Activated CD8-positive, alpha-beta memory T cell treated with anti-CD3 and anti-CD28 coated beads, Interleukin-2, amount 50 U/mL, for 1 hour (primary cell): ENCODE data around the gene GPC3.

Source experiments
- DNase-seq: peaks from one replicate; pipeline ENCODE4 v3.0.0-alpha.2; 2020; ENCODE audit errors: extremely low read depth

The GPC3 gene

DNA sequence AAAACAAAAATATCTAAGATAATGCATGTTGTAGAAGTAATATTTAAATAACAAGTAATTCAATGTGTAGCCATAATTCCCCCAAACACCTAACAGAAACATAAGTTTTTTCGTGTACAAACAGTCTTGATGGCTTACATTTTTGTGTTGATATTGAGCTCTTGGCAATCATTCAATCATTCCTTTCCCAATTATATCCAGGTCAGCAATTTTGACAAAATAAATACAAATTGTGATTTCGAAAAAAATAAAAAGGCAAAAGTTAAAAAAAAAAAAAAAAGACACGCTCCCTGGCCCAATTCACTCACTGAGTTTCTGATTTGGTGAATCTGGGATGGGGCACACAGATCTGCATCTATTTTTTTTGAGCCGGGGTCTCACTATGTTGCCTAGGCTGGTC lies 382.5 kb downstream of the GPC3 start:
- DNase-seq = no peak

DNA sequence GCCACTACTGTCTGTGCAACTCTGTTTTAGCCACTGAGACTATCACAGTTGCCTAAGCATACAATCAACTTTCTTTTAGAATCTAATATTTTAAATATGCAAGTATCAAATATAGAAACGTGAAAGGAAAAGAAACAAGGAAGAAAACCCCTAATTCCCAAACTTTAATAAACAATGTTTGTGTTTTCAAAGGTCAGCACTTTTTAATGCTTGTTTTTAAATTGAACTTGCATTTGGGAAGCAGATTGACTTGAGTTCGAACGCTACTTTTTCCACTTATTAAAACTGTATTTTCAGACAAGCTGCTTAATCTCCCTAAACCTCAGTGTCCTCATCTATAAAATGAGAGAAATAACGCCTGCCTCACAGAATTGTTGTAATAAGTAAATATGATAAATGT lies 384.3 kb downstream of the GPC3 start:
- no peak for DNase-seq

DNA sequence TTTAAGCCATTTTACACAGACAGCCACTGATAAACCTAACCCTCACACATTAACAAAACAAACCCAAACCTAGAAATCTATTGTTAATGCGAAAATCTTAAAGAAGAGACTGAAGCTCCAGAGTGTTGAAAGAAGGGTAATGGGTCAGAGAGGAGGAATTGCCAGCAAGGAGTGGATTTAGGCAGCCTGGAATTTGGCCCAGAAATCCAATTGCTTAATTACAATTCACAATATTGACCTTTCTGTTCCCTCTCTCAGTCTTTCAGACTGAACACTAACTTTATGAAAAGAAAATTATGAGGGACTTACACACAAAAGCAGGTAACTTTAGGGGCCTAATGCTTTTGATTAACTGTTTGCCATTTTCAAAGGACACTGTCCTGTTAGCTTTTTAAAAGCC lies 384.9 kb downstream of the GPC3 start:
- no peak for DNase-seq

DNA sequence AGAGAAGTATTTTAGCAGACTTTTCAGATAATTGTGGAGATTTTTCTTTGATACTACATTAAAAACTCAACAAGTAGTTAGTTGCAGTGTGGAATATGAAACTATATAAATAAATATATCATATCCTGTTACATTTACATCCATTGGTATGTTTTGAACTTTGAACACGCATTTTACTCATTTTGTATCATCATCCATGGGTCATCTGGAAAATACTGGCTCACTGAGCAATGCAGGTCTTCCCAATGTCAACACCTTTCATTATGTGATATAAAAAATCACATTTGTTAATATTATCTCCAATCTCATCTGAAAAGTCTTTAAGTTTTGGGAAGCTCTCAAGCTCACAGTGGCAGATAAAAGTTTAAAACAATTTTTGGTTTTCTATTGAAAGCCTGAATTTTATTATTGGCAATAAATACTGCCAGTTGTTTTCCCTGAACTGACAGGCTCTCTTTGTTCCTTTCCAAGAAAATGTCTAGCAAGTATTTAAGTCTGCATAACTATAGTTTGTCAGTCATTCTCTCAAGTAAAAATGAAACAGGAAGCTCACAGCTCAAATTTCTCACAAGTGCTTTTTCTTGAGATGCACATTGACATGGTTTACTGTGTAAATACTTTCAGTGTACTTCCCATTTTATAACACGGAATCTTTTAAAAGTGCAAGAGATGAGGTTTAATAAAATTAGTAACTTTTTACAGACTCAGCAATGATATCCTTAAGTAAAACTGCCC lies 386.6 kb downstream of the GPC3 start:
- DNase-seq = no peak

DNA sequence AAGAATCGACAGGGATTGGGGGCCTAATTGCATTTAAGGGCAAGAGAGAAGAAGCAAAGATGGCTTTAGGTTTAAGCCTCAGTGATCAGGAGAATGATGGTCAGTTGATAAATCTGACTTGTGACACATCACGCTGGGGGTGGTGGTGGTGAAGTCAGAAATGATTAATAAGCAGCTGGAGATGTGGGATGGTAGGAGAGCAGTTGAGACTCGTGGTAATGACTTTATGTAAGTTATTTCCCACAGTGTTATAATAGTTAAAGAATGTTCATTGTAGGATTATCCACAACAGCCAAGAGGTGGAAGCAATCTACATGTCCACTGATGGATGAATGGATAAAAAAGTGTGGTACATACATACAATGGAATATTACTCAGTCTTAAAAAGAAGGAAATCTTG lies 391.2 kb downstream of the GPC3 start:
- DNase-seq = no peak

DNA sequence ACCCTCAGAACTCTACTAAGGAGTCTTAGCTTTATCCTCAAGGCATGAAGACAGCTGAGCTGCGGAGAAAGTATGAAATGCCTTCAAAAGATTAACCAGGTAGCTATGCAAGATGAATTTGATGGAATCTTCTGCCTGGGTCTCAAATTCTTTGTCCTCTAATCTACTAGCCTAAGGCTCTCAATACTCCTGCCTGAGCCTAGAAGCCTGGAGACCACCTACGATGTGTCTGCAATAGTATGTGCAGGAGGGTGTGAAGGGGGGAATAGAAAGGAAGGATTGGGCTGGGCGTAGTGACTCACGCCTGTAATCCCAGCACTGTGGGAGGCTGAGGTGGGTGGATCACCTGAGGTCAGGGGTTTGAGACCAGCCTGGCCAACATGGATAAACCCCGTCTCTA lies 391.9 kb downstream of the GPC3 start:
- DNase-seq = no peak

DNA sequence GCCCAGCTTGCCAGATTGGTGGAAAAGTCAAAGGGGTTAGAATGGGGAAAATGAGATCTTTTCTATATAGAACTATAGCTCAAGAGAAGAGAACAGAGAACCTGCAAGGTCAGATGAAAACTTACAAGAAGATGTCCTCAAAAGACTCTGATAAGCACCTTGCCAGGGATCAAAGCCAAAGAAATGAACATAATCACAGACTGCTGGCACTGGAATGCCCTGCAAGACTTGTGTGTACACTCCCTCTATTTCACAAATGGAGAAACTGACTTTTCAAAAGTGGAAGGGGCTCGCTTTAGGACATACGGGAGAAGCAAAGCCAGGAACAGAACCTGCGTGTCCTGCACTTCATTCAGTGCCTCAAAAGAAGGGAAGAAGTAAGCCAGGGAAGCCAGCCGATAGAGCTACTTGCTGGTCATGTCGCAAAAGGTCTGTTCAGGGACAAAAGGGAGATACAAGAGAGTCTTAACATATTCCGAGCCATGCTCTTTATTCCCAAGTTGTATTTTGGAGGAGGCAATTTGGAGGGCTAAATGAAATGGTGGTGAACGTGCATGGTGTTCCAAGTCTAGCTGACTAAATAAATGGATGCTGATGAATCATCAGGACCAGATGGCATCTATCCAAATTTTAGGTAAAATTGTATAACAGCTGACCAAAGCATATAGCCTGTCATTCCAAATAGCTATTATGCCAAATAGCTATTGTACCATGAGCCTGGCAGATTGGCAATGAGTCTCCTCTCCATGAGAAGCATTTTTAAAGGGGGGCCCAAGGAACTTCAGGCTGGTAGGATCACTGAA lies 394.5 kb downstream of the GPC3 start:
- no peak for DNase-seq

DNA sequence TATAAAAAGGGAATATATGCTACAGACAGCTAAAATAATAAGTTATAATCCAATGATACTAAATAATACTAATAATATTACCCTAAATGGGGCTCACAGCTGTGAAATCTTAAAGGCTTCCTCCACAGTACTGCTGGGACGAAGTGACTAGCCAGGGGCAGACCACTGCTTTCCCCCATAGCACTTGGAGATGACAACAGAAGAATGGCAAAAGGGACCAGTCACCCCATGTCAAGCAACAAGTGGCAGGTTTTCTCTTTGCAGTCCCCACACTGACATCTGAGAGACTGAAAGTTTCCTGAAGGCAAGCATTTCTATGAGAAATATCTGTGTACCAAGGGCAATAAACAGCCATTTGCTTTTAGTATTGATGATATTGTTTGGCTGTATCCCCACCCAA lies 396.6 kb downstream of the GPC3 start:
- no peak for DNase-seq

DNA sequence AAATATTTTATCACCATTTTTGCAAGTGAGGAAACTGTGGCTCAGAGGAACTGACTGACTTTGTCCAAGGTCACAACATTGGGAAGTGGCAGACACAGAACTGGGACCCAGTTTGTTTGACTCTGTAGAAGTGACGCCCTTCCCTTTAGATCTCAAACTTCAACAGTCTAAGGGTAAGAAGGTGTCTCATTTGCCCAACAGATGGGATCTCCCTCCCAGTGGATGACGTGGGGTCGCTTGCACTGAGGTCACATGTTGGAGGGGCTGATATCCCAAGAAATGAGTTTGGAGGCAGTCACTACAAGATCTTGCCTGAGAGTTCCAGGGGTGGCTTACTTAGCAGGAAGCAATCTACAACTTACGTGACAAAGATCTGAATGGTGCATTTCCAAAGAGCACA lies 397.6 kb downstream of the GPC3 start:
- no peak for DNase-seq

DNA sequence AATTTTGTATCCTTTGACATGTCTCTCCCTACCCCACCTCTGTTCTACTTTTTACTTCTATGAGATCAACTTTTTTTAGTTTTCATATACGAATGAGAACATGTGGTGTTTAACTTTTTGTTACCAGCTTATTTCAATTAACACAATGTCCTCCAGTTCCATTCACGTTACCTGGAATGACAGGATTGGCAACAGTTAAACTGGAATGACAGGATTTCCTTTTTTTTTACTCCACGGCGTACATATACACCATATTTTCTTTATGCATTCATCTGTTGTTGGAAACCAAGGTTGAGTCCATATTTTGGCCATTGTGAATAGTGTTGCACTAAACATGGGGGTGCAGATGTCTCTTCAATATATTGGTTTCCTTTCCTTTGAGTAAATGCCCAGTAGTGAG lies 398.3 kb downstream of the GPC3 start:
- no peak for DNase-seq

DNA sequence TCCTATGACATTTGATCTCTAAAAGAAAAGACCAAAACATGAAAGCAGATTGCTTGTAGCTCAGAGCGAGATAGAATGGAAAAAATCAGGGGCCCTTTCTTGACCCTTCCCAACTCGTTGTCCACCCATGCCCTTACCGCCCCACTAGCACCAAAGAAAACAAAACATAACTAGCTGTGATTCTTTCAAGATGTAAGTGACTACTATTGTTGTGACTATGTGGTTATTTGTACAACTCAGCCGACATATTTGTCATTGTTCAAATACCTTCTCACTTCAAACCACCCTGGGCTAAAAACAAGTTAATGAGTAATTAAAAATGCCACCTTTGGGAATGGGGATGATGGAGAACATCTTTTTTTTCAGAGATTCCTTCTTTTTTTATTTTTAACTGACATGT lies 399.0 kb downstream of the GPC3 start:
- DNase-seq = no peak

DNA sequence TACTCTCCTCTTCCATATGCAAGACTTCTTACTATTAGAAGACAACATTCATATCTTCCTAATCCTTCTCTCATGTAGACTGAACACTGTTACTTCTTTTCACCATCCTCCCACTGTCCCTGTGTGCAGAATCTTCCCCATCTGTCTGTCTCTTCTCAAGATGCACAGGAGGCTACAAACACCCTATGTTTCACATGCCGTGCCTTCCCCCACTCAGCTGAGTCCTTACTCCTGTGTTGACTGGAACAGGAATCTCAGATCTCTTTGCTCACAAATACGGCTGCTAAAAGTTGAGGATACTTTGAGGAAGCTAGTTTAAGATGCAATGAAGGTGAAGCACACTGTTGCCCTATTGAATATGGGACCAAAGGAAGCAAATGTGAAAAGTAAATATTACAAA lies 401.6 kb downstream of the GPC3 start:
- no peak for DNase-seq

DNA sequence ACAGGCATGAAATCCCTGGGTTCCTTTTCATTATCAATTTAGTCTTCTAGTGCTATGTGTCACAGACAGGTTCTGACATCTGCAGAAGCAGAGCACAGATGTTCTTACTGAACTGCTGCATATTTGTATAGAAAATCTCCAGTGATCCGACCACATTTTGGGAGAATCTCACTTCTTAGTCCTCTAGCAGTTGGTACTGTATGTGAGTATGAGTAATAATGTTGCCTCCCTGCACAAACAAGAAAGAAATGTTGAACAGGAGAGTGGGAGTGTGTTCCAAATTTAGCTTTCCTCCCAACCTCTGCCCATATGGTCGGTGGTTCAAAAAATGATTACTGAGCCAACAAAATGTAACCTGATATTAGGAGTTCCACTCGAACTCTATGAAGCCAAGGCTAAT lies 404.8 kb downstream of the GPC3 start:
- no peak for DNase-seq

DNA sequence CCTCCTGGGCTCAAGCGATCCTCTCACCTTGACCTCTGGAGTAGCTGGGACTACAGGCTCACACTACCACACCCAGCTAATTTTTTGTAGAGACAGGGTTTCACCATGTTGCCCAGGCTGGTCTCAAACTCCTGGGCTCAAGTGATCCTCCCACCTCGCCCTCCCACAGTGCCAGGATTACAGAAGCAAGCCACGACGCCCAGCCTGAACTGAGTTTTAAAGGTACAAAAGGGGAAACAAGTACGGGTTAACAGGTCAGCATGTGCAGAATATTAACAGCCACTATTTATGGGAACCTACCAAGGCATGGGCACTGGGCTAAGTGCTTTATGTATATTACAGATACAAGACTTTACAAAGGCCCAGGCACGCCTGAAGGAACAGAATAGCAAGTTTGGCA lies 405.8 kb downstream of the GPC3 start:
- no peak for DNase-seq

DNA sequence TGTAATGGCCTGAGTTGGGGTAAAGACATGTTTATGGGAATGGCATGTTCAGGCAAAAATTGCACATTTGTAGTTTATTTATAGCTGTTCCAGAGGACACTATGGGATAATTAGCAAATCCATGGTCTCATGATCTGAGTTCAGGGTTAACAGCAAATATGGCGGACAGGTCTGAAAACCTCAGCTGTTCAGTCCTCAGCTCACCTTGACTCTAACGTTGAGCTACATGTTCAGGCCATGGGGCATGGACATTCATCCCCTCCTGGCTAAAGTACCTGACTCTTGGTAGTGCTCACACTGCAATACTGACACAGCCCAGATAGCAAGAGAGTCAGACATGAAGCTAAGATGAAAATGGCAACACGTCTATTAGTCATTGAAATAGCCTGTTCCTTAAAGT lies 408.5 kb downstream of the GPC3 start:
- DNase-seq = no peak

DNA sequence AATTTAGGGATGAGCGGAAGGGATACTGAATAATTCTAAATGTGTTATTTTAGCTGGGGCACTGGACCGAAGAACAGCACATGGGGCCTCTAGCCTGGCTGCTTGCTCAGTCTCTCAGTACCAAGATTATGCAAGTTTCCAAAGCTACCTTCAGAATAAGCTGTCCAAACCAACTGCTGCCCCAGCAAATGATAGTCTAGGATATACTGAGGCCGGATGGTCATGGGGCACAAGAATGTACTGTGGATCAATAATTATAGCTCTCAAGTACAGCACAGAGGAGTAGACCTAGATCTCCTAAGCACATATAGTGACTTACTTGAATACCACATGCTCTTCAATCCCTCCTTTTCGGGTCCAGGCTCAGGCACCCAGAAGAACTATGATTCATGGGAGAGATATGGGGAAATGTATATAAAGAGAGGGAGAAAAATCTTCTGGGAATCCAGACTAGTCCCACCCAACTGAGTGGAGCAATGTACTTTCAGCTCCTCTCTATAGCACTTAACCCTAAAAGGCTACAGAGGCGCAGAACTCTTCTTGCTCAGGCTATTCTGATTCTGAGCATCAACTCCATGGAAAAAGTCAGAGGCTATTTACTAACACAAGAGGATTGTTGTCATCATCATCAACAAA lies 409.8 kb downstream of the GPC3 start:
- DNase-seq = no peak

DNA sequence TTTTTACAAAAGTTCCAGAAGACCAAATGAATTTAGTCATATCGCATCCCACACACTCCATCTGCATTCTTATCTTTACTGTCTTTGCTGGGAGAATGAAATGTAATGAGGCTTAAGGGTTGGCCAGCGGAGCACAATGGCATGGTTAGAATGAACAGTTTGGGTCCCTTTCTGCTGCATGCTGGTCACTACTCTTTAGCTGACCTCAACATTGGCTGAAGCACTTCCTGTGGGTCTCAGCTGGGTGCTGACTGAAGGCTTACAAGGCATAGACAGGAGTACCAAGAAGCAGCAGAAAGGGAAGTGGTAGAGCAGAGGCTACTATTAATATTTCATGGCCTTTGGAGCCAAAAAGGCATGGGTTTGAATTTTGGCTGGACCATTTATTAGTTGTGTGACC lies 410.7 kb downstream of the GPC3 start:
- DNase-seq = no peak

DNA sequence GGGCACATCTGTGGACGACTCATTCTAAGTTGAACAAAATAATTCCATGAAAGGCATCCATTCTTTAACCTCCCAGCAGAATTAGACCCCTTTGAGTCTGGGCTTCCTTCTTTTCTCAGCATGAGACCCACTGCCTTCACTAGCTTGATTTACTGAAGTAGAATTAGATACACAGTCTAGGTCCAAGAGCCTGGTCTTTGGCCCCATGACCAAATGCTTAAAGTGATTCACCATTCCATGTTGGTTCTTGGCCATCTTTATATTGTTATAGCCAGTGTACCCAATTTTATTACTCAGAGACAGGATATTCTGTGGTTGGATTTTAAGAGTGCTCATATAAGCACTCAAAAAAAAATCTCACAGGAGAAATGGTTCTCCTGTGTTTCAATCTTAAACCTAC lies 414.8 kb downstream of the GPC3 start:
- no peak for DNase-seq

DNA sequence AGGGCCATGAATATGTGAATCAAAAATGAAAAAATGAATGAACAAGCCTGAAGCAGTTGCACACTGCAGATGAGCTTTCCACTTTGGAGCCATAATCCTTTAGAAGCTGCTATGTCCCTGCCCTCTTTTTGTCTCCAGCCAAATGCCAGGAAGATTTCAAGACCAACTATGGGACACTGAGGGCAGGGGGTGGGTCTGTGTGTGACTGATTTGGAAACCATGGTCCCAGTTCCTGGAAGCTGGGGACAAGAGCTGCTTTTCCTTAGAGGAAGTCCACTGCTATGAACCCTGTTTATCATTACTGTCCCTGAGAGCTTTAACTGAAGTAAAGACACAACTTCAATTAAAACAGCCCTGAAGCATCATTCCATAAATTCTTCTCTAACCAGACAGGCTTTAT lies 416.2 kb downstream of the GPC3 start:
- DNase-seq = no peak

DNA sequence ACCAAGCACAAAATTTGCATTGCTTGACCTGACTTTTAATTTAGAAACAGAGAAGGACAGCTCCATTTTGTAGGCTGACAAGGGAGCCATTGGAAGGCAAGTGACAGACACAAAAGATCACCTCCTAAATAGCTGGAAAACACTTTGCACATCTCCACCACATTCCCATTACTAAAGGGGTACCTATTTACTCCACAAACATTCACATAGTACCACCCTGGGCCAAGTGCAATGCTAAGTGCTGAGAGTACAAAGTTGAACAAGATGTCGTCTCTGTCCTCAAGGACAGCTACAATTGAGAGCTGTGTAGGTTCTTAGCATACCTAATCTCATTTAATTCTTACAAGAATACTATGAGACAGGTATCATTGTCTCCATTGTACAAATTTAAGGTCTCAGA lies 417.3 kb downstream of the GPC3 start:
- DNase-seq = no peak

DNA sequence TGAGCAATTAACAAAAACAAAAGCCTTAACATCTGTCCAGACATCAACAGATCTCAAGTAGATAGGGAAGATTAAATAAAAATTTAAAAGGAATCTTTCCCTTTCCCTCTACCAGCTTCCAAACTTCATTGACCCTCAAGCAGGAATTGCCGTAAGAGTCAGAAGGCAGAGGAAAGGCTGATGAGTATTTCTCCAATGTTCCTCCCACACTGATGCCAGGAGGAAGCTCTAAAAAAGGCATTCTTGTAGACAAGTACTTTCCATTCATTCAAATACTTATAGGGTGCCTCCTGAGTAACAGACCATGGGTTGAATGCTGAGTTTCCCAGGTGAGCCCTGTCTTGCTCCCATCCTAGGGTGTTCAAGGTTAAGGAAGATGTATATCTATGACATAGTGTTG lies 418.5 kb downstream of the GPC3 start:
- no peak for DNase-seq

DNA sequence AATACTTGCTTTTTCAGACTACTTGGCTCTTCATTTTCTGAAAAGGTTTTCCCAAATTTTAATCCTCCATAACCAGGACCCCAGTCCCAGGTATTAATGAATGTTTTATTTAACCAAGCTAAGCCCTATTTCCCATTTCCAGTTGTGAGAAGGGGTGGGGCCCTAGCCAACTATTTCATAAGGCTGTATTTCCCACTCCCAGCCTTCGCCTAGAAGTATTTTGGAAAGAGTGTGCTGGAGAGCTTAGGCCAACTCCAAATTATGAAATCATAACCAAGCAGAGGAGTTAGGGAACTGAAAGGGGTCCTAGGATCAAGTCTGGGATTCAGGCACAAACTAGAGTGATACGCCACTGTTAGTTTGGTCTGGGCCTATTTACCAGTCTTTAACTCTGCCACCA lies 421.7 kb downstream of the GPC3 start:
- no peak for DNase-seq

DNA sequence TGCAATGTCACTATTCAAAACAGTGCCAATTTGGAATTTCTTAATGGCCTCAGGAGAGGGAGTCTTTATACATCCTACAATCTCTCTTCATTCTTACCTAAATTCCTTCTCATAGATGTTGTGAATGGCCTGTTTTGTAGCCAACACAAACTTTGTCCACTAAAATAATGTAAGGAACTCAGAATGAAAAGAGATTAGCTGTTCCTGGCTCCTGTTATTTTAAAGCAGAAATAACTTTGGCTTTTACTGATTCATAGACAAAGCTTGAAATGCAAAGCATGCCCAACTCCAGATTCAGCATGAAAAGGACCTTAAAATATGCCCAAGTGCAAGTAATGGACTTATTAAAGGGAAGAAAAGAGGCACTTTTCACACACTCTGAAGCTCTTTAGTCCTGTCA lies 424.1 kb downstream of the GPC3 start:
- DNase-seq = no peak
